Colon (tissue), 2 donors: ENCODE data around the gene EVI2A.

Experiments used
- FAIRE-seq: peaks from 2 replicates; lab custom pipeline; 2012; peaks lifted over from hg19 to GRCh38; lab: Jason Lieb, UNC
- donor health status: control.
- donor health status: control.

The EVI2A gene

DNA sequence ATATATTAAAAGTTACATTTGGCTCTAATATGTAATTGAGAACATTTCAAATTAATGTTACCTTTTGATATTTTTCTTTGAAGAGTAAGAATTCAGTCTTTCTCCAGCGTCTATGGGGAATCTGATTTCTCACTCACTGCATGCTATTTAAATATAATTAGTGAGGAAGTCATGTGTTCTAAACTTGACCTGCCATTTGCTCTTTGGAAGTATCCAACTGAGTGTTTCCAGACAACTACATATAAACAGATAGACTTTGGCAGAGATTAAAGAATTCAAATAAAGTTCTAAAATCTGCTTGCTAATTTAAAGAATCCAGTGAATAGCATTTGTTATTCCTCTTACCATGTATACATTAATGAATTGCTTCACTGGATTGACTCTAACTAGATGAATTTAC is 47.9 kb downstream of the EVI2A start:
- no peak for FAIRE-seq

DNA sequence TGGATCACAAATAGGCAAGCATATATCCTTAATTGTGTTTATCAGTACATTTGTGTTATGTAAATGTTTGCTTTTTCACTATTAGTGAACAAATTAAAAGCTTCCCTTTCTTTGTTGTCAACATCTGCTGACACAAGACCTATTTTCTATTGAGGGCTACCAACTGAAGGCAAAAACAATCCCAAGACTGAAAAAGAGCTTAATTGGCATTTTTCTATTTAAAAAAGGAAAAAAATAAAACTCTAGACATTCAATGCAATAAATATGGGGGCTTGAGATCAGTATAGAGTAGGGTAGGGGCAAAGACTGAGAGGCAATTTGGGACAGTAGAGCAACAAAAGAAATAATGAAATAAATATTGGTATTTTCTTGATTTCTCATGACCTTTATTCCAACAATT is 48.6 kb downstream of the EVI2A start:
- no peak for FAIRE-seq

DNA sequence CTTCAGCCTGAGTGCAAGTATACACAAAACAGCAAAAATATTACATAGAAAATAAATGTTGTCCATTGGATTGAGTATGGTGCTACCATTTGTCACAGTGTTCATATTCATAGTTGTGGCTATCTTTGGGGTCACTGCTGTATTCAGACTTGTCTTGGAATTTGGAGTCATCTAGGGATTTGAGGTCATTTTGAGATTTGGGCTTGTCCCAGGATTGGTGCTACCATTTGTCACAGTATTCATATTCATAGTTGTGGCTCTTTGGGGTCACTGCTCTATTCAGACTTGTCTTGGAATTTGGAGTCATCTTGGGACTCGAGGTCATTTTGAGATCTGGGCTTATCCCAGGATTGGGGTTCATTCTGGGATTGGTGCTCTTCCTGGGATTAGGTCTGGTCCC is 49.2 kb downstream of the EVI2A start:
- FAIRE-seq = no peak

DNA sequence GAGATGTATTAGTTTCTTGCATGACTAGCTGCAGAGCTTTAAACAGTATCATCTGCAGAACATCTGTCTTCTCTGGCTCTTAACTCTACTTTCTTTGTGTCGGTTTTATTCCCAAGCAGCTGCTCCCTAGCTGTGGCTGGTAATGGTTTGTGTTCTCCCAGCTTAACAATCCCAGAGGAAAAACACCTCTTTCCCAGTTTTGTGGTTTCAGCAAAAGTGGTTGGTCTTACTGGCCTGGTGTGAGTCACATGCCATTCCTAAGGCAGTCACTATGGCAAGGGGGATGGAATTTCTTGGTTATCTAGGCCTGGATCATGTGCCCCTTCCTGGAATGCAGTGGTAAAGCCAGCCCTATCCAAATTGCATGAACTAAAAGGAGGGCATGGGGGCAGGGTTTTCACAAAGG is 51.8 kb downstream of the EVI2A start:
- no peak for FAIRE-seq

DNA sequence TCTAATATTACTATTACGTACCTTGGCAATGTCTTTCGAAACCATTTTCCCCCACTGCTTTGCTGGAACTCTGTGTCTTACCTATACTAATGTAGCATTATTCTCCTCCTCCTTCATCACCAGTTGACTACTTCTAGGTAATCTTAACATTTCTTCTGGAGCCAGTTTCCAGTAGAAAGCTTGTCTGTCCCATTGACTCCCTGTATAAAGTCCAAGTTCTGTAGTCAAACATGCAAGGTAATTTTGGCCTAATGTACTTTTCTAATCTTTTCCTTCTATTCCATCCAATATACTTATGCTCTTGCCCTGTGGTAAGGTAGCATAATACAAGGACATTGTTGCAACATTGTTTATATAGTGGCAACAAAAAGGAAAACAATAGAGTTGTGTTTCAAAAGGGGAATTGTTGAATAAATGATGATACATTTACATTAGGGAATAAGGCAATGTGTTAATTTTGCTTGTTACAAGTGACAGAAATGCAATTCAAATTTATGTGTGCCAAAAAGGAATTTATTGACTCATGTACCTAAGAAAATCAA is 52.3 kb downstream of the EVI2A start:
- no peak for FAIRE-seq
